ENCODE results near the gene ZNF532.

- TF ChIP-seq CTCF (IDR thresholded peaks at IDR 0.05 in 4 of 5, conservative IDR thresholded peaks at IDR 0.05 in 1 of 5) (no peak), POLR2A (IDR thresholded peaks at IDR 0.05) (no peak)
Measured at GRCh38 chr18:58882686-58883085, 18.0 kb downstream of the ZNF532 start.

Measured in gastrocnemius medialis (tissue), 4 donors.